ENCODE measurements around the gene DSCAML1.

DSCAML1 gene

GRCh38 chr11:117417342-117417741 is 379.7 kb downstream of the DSCAML1 start:
- POLR2A ChIA-PET, result no interaction called here
- CTCF ChIA-PET, result interaction anchor here (10.4 kb wide), 1 partner anchor 8 kb away, joined by 107 read pairs; no protein-coding TSS in a partner anchor
- TF ChIP-seq CTCF (IDR thresholded peaks at IDR 0.05; ENCODE audit: insufficient read depth, low read length, missing control alignments), result no peak
- no peak for DNase-seq (ENCODE audit: low read depth, low spot score)
- H3K4me3 ChIP-seq (ENCODE audit: low read depth, low read length), result no peak overlapping the region

- ChIA-PET CTCF (interaction anchor here (10.4 kb wide), 1 partner anchor 10 kb away, joined by 107 read pairs; no protein-coding TSS in a partner anchor), POLR2A (no interaction called here)
- DNase-seq (ENCODE audit: low read depth, low spot score), result no peak
- no peak for TF ChIP-seq CTCF (IDR thresholded peaks at IDR 0.05; ENCODE audit: insufficient read depth, low read length, missing control alignments)
- H3K4me3 ChIP-seq (ENCODE audit: low read depth, low read length), result no peak overlapping the region
Observed at GRCh38 chr11:117415358-117415896, 381.6 kb downstream of the DSCAML1 start.

- POLR2A ChIA-PET, result no interaction called here
Observed at GRCh38 chr11:117414724-117415123, 382.3 kb downstream of the DSCAML1 start.

GRCh38 chr11:117413616-117414015 is 383.4 kb downstream of the DSCAML1 start:
- no peak overlapping the region for H3K4me3 ChIP-seq (ENCODE audit: low read depth, low read length)
- DNase-seq (ENCODE audit: low read depth, low spot score), result no peak
- no peak for TF ChIP-seq CTCF (IDR thresholded peaks at IDR 0.05; ENCODE audit: insufficient read depth, low read length, missing control alignments)
- POLR2A ChIA-PET, result no interaction called here
- CTCF ChIA-PET, result interaction anchor here (1.2 to 10.4 kb wide), 3 partner anchors 11 to 404 kb away, joined by 3 to 107 read pairs (median 11); no protein-coding TSS in a partner anchor

More at GRCh38 chr11:117414724-117415123, 382.3 kb downstream of the DSCAML1 start:
- DNase-seq (ENCODE audit: low read depth, low spot score), result no peak
- H3K4me3 ChIP-seq (ENCODE audit: low read depth, low read length), result no peak overlapping the region
- no peak for TF ChIP-seq CTCF (IDR thresholded peaks at IDR 0.05; ENCODE audit: insufficient read depth, low read length, missing control alignments)
- CTCF ChIA-PET, result interaction anchor here (10.4 kb wide), 1 partner anchor 10 kb away, joined by 107 read pairs; no protein-coding TSS in a partner anchor

- DNase-seq (ENCODE audit: low read depth, low spot score), result no peak
- no peak overlapping the region for H3K4me3 ChIP-seq (ENCODE audit: low read depth, low read length)
- TF ChIP-seq CTCF (IDR thresholded peaks at IDR 0.05; ENCODE audit: insufficient read depth, low read length, missing control alignments), result no peak
- ChIA-PET POLR2A (no interaction called here), CTCF (interaction anchor here (0.7 to 10.4 kb wide), 3 partner anchors 10 to 42 kb away, joined by 3 to 107 read pairs (median 11); no protein-coding TSS in a partner anchor)
Observed at GRCh38 chr11:117412653-117413275, 384.3 kb downstream of the DSCAML1 start.

- ChIA-PET POLR2A (no interaction called here), CTCF (interaction anchor here (3.5 to 10.4 kb wide), 2 partner anchors 9 to 13 kb away, joined by 11 to 107 read pairs; no protein-coding TSS in a partner anchor)
- H3K4me3 ChIP-seq (ENCODE audit: low read depth, low read length), result no peak overlapping the region
- no peak for TF ChIP-seq CTCF (IDR thresholded peaks at IDR 0.05; ENCODE audit: insufficient read depth, low read length, missing control alignments)
- DNase-seq (ENCODE audit: low read depth, low spot score), result no peak
Observed at GRCh38 chr11:117412176-117412575, 384.8 kb downstream of the DSCAML1 start.
